ENCODE measurements around the gene LRRC45.

LRRC45 gene

DNA sequence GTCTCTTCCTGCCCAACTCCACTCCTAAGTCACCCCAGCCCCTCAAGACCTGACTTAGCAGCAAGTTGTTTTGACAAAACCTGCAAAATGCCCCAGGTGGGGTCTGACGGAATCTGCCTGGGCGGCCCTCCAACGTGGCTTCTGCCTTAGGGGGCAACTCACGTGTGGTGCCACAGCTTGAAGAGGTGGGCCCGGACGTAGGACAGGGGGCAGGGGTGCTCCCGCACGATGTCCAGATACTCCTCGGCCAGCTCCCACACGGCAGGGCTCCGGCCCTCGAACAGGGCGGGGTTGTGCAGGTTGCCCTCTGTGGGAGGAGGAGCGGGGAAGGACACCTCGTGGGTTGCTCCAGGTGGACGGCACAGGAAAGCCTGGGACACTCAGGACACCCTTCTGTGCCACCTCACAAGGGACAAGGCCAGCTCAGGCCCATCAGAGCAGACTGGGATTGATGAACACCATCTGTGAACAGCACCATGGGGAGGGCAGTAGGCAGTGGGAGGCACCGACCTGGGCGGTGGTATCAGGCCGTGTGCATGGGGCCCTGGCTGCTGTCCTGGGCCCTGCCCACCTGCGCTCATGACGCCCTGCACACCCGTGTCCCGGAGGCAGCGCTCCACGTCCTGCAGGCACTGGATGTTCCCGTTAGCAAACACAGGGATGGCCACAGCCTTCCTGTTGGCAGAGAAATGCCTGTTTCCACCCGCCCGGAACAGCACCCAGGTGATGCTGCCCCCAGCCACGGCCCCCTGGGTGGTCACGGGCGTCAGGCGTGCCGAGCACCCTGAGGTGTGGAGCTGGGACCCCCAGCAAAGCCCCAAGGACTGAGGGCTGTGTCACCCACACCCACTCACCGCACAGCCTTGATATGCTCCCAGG lies 38.2 kb downstream of the LRRC45 start:
- in situ Hi-C loops (cut with MboI; ENCODE audit: low sequenced_read_pairs), result no loop called here

DNA sequence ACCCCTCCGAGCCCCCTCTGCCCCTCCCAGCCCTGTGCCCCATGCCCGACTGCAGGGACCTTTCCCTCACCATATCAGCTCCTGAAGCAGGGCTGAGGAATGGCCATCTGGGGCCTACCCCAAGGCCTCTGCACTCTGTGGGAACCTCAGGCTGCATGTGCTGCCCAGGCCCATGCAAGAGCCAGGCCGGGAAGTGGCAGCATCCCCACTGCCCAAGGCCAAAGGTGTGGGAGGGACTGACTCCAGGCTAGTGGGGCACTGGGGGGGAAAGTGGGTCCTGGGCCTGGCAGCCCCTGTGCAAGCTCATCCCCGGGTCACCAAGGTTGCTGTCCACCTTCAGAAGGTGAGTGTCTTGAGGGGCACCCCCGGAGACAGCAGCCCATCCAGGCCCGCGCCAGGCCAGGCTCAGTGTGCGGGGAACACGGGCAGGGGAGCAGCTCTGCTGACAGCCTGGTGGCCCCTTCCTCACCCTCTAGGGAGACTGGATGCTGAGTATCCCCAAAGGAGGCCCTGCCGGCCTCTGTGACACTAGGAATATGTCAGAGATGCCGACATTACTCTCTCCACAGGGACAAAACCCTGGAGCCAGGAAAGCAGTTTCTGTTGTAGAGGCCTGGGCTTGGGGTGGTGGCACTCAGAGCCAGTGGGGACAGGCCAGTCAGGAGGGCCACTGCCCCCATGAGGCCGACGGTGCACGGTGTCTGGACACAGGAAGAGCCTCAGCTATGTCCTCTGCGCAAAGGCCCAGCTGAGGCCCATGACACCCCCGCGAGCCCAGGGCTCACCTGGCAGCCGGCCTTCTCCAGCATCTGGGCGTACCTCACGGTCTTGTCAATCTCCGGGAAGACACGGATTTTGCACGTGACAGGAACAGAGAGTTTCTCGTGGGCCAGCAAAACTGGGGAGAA lies 39.2 kb downstream of the LRRC45 start:
- in situ Hi-C loops (cut with MboI; ENCODE audit: low sequenced_read_pairs), result no loop called here

DNA sequence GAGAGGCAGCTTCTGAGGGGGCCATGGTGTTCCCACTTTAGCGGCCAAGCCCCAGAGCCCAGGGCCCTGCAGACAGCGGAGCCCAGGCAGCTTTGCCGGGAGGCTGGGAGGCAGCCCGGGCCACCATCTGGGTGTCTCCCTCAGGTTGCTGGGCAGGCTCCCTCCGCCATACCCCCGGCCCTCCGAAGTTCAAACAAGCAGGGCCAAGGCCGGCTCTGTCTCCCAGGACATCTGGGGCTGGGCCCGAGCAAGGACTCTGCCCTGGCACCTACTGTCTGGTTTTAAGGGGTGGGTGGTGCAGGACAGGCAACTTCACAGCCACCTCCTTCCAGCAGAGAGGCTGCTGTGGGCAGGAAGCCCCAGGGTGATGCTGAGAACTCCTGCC lies 39.9 kb downstream of the LRRC45 start:
- in situ Hi-C loops (cut with MboI; ENCODE audit: low sequenced_read_pairs), result no loop called here

DNA sequence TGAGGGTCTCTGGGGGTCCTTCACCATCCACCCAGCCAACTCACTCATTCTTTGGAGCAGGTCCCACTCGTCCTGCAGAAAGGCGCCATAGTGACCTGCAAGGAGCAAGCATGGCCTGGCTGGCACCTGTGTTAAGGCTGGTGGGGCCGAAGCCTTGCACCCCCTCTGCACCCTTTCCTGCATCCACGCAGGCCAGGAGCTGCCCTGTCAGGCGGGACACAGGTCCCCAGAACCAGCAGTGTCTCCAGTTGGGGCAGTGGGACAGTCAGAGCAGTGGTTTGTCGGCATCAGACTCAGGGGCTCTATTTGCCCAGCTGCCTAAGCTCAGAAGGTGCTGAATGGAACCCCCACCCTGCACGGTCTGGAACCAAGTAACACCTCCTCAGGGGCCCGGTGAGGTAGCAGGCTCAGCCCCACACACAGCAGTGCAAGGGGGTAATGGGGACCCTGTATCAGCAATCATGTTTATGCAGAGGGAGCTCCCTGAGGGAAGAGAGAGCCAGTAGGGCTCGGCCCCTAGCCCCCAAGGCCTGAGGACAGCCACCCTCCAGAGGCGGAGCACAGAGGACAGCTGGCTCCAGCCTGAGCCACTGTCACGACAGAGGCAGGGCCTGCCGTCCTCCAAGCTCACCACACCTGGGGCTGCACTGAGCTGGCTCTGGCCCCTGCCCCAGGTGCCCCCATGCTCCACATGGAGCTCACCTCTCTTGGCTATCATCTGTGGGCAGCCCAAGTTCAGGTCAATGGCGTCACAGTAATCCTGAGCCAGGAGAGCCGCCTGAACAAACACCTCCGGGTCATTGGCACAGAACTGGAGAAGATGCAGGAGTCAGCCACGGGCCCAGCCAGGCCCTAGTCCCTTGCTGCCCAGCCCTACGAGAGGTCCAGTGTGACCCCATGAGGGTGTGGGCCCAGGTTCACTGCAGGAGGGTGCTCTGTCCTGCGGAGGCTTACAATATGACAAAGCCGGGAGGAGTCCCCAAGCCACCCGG lies 40.6 kb downstream of the LRRC45 start:
- in situ Hi-C loops (cut with MboI; ENCODE audit: low sequenced_read_pairs), result no loop called here

DNA sequence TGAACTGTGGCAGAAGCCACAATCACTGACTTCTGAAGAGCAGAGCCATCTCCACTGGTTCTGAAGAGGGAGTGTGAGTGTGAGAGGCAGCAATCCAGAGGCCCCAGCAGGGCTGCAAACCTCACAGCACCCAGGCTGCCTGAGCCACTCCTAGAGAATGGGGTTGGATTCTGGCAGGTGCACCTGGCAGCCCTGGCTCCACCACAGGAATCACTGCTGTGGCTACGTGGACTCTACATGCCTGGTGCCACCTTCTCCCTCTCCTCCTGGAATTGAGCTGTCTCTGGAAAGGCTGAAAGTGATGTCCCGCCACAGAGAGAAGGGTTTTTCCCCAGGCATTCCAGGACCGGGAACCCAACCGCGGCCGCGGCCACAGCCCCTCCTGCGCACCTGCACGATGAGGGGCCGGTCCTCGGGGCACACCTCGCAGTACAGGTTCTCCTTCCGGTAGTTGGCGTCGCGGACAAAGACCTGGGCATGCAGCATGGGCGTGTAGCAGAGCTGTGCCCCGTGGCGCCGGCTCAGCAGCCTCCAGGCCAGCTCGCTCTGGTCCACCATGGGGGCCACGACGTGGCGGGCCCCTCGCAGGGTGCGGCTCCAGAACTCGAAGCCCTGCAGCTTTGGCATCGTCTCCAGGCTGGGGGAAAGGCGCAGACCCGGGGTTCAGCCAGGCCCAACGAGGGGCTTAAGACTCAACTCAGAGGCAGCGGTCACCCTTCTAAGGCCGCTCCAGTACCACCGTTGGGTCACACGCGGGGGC lies 41.5 kb downstream of the LRRC45 start:
- in situ Hi-C loops (cut with MboI; ENCODE audit: low sequenced_read_pairs), result no loop called here

DNA sequence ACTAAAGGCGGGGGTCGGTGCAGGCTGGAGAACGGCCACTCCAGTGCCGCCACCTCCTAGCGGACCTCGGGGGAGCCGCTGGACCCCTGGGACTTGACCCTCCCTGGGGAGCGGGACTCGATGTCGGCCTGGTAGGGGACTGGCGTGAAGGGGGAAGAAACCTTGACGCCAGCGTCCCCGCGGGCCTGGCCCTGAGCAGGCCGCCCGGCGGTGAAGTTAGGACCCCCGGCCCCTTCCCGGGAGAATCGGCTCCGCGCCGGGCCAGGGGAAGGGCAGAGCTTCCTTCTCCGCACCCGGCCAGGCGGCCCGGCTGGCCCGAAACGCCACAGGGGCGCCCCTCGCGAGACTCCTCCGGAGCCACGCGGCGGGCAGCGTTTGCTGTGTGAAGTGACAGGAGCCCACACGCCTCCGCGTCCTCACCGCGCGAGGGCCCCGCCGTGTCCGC lies 42.1 kb downstream of the LRRC45 start:
- in situ Hi-C loops (cut with MboI; ENCODE audit: low sequenced_read_pairs), result no loop called here

DNA sequence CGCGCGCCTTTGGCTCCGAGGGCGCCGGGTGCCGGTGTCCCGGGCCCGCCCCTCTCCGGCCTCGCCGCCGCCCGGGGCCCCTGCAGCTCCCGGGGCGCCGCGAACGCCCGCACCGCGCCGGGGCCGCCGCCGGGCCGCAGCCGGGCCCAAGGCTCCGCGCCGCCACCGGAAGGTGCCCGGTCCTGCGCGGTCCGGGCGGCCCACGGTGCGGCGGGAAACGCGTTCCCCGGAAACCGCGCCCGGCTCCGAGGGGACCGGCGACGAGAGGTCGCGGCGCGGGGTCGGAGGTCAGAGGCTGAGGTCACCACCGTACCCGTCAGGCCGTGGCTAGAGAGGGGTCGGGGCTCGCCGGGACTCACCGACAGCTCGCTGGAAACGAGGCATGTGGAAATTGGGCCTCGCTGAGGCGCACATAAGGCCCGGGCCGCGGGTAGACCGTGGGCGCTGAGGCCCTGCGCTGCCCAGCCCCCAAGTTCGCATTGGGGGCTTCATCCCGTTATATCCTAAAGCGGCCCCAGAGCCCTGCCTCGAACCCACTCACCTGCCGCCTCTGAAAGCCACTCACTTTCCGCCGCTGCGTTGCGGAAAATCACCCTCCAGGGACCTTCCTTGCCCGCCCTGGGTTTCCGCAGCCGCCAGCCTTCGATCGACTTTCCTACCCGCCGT lies 42.7 kb downstream of the LRRC45 start, which contains the start of gene DUS1L:
TSS of gene DUS1L (minus strand) at position 167 of the 666 bp plus-strand sequence. CDS start 745 bp downstream, outside the sequence.
- in situ Hi-C loops (cut with MboI; ENCODE audit: low sequenced_read_pairs), result no loop called here

DNA sequence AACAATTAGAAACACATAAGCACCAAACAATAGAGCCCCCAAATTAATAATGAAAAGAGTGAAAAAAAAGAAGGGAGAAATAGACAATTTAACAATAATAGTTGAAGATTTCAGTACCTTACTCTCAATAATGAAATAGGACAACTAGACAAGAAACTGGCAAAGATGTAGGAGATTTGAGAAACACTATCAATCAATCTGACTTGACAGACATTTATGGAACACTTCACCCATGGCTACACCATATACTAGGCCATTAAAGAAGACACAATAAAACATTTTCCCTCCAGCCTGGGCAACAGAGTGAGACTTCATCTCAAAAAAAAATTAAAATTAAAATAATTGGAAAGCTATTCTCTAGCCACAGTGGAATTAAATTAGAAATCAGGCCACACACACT lies 47.5 kb downstream of the LRRC45 start:
- in situ Hi-C loops (cut with MboI; ENCODE audit: low sequenced_read_pairs), result no loop called here

DNA sequence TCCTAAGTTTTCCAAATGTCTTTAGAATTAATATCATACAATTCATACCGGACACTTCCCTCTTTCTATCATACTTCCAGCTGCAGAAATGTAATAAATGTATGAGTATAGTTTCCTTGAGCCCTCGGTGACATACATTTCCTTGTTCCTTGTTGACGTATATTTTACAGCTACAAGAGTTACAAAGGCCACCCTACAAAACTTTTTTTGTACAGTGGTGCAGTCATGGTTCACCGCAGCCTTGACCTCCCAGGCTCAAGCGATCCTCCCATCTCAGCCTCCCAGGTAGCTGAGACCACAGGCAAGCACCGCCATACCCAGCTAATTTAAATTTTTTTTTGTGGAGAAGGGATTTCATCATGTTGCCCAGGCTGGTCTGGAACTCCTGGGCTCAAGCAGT lies 49.7 kb downstream of the LRRC45 start:
- in situ Hi-C loops (cut with MboI; ENCODE audit: low sequenced_read_pairs), result no loop called here

DNA sequence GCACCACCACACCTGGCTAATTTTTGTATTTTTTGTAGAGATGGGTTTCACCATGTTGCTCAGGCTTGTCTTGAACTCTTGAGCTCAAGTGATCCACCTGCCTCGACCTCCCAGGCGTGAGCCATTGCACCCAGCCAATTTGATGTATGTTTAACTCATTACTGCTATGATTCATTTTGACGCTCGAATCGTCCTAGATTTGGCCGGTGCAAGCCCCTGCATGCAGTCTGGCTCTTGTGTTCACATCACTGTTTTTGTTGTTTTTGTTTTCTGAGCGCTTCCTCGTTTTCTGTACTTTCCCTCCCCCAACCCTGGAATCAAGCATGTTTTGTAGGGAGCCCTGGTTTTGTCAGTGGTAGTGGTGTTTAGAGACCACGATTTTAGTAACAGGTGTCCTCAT lies 50.3 kb downstream of the LRRC45 start:
- in situ Hi-C loops (cut with MboI; ENCODE audit: low sequenced_read_pairs), result no loop called here

DNA sequence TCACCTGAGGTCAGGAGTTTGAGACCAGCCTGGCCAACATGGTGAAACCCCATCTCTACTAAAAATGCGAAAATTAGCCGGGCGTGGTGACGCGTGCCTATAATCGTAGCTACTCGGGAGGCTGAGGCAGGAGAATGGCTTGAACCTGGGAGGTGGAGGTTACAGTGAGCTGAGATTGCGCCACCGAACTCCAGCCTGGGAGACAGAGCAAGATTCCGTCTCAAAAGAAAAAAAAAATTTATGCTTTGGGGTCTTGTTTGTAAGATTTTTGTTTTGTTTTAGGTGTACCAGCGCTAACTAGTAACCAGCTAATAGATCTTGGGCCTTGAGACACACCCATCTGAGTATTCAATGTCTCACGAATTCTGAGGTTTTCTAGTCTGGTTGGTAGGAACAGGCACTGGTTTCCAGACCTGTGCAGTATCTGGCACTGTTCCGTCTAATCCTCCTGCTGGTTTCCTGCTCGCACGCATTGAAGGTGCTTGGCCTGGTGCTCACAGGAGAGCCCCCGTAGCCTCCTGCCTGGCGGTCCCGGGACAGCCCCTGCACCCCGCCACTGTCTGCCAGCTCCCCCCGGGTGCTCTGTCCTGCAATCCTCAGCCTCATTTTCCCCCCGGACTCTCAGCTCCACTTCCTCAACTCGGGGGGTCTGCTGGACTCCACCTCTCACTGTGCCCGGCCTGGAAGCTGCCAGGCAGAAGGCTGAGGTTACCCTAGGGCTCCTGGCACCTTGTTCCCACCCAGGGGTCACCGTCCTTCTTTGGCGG lies 53.1 kb downstream of the LRRC45 start:
- in situ Hi-C loops (cut with MboI; ENCODE audit: low sequenced_read_pairs), result no loop called here

DNA sequence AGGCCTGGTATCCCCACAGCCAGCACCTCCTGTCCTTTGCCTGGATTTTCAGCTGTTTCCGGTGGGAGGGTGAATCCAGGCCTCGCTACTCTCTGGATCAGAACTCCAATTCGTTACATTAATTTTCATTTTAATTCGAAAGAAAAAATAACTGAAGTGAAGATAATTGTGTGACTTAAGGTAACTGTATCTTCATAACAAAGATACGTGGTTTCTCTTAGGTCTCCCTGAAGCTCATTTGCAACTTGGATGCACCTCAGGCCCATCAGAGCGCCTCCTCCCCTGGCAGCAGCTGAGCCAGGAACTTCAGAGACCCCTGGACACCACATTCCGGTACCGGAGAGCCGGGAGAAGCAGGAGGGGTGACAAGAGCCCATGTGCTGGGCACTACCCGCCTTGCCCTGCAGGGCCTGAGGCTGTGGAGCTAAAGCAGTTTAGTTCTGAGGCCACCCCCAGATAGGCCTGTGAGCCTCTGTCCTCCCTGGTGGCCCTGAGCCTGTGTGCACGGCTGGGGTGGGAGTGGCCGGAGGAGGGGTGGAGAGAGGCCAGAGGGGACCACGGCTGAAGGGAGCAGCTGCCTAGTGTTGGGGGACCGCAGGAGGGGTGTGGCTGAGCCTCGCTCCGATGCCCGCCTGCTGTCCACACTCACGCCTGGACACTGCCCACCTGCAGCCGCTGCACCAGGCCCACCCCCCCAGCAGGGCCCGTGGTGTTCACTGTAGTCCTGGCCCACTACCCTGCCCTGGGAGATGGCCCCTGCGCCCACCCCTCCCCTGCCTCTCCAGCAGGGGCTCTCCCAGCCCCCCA lies 53.9 kb downstream of the LRRC45 start:
- in situ Hi-C loops (cut with MboI; ENCODE audit: low sequenced_read_pairs), result no loop called here

DNA sequence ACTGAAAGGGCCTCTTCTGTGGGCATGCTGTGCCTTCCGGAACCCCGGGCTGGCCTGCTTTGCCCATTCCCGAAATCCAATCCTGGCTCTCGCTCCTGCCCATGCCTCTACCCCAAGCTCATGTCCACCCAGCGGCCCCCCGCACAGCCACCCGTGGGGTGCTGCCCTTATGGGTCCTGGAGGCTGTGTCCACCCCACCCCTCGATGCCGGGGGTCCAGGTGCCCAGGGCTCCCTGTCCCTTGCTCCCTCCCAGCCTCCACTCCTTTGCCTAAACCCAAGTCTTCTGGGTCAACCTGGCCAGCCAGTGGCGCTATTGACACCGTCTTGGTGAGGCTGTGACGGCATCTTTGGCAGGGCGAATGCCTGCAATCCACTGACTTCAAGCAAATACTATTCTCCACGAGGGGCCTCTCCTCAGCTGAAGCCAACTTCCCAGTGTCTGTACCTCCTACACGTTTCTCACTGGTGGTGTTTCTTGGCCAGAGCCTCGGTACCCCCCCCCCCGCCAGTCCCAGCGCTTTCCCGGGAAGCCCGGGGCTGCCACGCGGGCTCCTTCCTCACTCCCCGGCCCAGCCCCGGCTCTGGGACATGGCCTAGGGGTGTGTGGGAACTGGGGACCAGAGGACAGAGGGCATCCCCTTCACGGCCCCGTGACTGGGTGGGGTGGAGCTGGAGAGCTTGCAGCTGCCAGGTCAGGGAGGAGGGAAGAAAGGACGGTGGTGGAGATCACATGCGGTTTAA lies 54.7 kb downstream of the LRRC45 start:
- in situ Hi-C loops (cut with MboI; ENCODE audit: low sequenced_read_pairs), result no loop called here

DNA sequence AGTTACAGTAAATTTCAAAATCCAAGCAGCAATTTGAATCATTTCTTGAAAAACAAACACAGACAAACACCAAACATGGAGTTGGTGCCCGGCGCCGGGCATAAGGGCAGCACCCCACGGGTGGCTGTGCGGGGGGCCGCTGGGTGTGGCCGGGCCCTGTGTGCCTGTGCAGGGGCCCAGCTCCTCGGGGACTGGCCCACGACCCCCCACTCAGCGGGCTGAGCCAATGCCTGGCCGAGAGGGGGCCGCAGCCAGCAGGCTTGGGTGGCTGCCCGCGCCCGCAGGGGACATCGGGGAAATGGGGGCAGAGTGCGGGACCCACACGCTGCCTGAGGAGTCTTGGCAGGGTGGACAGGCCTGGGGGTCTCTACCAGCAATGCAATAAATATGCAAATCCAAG lies 55.3 kb downstream of the LRRC45 start:
- in situ Hi-C loops (cut with MboI; ENCODE audit: low sequenced_read_pairs), result no loop called here

DNA sequence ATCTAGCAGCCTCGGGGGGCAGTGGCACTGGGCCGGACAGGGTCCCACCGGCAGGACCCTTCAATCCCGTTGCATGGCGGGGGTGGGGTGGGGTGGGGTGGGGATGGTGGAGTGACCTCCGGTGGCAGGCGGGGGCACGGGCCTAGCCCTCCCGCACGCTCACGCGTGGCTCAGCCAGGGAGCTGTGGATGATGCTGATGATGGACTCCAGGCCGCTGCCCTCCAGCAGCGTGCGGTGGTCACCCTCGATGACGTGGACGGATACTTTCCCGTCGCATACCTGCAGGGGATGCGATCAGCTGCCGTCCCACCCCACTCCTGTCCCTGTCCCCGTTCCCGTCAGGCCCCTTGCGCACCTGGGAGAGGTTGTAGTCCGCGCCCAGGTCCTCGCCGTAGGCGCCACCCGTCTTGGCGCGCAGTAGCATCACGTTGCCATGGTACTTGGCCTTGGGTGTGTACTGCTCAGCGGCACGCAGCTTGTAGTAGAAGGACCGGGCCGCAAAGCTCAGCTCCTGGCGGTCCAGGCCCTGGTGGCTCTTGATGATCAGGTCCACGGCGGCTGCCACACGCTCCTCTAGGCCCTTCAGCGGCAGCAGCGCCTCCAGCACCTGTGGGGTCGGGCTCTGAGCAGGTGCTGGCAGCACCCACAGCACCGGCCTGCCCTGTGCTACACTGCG lies 56.0 kb downstream of the LRRC45 start:
- in situ Hi-C loops (cut with MboI; ENCODE audit: low sequenced_read_pairs), result no loop called here

DNA sequence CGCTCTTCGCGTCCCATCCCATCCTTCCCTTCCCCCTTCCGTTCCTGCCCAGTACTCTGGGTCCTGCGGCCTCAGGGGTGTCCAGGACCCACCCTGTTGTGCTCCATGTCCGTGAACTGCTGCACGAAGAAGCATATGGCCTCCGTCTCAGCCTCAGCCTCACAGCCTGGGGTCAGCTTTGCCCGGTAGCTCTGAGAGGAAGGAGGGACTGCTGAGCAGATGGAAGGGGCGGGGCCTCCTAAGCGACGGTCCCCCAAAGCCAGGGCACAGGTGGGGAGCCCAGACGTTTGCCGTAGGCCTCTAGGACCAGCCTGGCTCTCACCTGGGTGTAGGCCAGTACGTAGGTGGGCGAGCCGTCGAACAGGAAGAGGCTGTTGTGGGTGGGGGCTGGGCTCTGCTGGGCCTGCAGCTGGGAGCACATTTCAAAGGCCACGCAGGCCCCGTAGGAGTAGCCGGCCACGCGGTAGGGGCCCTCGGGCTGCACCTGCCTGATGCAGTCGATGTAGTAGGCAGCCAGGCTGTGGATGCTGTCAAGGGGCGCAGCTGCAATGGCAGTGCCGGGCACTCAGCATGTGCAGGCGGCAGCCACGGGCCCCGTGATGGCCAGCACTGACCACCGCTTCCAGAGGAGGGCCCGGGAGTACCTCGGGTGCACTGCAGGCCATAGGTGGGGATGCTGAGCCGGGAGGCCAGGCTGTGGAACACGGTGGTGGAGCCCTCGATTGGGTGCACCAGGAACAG lies 57.1 kb downstream of the LRRC45 start:
- in situ Hi-C loops (cut with MboI; ENCODE audit: low sequenced_read_pairs), result no loop called here

Data from HL-60/S4 (cell line).